Endothelial cell of umbilical vein (primary cell): Measurements from ENCODE around the gene PEX7.

Experiments used
- POLR2A ChIP-seq: IDR thresholded peaks from 2 replicates; pipeline ENCODE4 v1.6.1; 2012; ENCODE audit warnings: low read depth, mild to moderate bottlenecking, control low read depth, low read length
- TF ChIP-seq, protein P1 (sequence below), 2 donors: IDR thresholded peaks; 1 replicate in 1 of 2; 2 replicates in 1 of 2; pipeline ENCODE4 v1.5.1; 2011; ENCODE audit warnings: low read length in 2 of 2, mild to moderate bottlenecking in 2 of 2, moderate library complexity in 2 of 2, control low read depth in 1 of 2, inconsistent platforms in 1 of 2, low read depth in 1 of 2; ENCODE audit not compliant: insufficient read depth in 1 of 2; ENCODE audit errors: extremely low read depth in 1 of 2

- TF ChIP-seq, protein P1, sequence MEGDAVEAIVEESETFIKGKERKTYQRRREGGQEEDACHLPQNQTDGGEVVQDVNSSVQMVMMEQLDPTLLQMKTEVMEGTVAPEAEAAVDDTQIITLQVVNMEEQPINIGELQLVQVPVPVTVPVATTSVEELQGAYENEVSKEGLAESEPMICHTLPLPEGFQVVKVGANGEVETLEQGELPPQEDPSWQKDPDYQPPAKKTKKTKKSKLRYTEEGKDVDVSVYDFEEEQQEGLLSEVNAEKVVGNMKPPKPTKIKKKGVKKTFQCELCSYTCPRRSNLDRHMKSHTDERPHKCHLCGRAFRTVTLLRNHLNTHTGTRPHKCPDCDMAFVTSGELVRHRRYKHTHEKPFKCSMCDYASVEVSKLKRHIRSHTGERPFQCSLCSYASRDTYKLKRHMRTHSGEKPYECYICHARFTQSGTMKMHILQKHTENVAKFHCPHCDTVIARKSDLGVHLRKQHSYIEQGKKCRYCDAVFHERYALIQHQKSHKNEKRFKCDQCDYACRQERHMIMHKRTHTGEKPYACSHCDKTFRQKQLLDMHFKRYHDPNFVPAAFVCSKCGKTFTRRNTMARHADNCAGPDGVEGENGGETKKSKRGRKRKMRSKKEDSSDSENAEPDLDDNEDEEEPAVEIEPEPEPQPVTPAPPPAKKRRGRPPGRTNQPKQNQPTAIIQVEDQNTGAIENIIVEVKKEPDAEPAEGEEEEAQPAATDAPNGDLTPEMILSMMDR (IDR thresholded peaks at IDR 0.05; ENCODE audit: extremely low read depth in 1 of 2, insufficient read depth in 1 of 2, low read depth in 1 of 2, low read length in 2 of 2): no peak
- TF ChIP-seq POLR2A: no peak
These were observed 48.0 kb upstream of the PEX7 start for GRCh38 chr6:136774228-136775041.
